ENCODE data around the gene CLDN9. TPM values are rescaled to one million over a fixed set of nuclear protein-coding genes. Genes with fewer than 3 reads are reported as not detected.
A peak's percentile ranks its signal among the peaks of the same experiment; 100 is the strongest.

Gene CLDN9
- total RNA-seq, 1 donor from 2014 or later: 0.39 TPM

DNA sequence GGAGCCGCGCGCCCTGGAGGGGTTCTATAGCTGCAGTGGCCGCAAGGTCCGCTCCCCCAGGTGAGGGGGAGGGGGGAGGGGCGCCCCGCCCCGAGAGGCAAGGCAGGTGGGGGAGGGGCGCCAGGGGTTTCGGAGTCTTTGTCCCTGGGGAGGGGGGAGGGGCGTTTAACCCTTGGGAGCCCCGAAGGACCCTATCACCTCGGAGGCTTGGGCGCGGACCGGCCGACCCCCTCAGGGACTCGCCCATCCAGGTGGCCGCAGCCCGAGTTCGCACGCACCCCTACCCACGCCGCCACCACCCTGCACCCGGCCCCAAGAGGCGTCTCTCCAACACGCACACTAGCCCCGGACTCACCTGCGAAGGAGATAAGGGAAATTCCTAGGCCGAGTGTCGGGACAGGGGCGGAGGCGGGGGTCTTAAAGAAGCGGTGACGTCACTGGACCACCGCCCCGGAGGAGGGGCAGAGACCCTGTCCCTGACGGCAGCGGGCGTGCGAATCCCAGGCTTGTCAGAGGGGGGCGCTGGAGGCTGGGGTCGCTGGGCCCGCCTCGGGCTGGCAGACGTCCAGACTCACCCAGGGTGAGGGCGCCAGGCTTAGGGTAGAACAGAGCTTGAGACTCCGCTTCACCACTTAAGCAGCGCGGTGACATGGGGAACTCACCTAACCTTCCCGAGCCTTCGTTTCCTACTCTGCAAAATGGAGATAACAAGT, 5.2 kb downstream of the CLDN9 start, which contains the start of gene CLDN6:
Gene CLDN6 (minus strand): TSS at position 390 of the 713 bp plus-strand sequence. CDS start 2,162 bp downstream, outside the sequence.
- H3K4me3 Mint-ChIP-seq (ENCODE audit: unreplicated experiment): peak within 1 kb of the TSS; percentile 90
- H3K36me3 Mint-ChIP-seq (ENCODE audit: unreplicated experiment): no peaks in the 10 kb centered on the region
- H3K4me1 Mint-ChIP-seq (ENCODE audit: low read depth, unreplicated experiment): peaks cover 9% of the 10 kb centered on the region
- peaks cover 2% of the 10 kb centered on the region for H3K9me3 Mint-ChIP-seq (ENCODE audit: unreplicated experiment)
- H3K27ac Mint-ChIP-seq (ENCODE audit: unreplicated experiment): peak within 1 kb of the TSS; percentile 78
- peaks cover 19% of the 10 kb centered on the region for H3K27me3 Mint-ChIP-seq (ENCODE audit: unreplicated experiment)
- TF ChIP-seq, protein P1, sequence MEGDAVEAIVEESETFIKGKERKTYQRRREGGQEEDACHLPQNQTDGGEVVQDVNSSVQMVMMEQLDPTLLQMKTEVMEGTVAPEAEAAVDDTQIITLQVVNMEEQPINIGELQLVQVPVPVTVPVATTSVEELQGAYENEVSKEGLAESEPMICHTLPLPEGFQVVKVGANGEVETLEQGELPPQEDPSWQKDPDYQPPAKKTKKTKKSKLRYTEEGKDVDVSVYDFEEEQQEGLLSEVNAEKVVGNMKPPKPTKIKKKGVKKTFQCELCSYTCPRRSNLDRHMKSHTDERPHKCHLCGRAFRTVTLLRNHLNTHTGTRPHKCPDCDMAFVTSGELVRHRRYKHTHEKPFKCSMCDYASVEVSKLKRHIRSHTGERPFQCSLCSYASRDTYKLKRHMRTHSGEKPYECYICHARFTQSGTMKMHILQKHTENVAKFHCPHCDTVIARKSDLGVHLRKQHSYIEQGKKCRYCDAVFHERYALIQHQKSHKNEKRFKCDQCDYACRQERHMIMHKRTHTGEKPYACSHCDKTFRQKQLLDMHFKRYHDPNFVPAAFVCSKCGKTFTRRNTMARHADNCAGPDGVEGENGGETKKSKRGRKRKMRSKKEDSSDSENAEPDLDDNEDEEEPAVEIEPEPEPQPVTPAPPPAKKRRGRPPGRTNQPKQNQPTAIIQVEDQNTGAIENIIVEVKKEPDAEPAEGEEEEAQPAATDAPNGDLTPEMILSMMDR (IDR thresholded peaks at IDR 0.05; ENCODE audit: partially characterized antibody, unreplicated experiment): peak; percentile 70
- peak; percentile 90 for DNase-seq

DNA sequence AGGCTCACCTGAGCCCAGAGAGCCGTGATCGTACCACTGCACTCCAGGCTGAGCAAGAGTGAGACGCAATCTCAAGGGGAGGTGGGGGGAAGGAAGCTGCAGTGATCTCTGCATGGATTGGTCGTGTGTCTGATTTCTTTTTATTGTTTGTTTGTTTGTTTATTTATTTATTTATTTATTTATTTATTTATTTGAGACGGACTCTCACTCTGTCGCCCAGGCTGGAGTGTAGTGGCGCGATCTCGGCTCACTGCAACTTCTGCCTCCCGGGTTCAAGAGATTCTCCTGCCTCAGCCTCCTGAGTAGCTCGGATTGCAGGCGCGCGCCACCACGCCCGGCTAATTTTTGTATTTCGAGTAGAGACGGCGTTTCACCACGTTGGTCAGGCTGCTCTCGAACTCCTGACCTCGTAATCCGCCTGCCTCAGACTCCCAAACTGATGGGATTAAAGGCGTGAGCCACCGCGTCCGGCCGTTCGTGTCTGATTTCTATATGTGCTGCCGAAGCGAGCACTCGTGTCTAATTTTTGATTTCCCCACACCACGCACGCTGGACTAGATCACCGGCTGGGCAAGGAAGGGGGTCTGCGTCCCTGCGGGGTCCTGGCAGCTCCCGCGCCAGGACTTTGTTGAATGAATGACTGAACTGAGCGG, 7.0 kb downstream of the CLDN9 start:
- H3K9me3 Mint-ChIP-seq (ENCODE audit: unreplicated experiment): peaks cover 2% of the 10 kb centered on the region

DNA sequence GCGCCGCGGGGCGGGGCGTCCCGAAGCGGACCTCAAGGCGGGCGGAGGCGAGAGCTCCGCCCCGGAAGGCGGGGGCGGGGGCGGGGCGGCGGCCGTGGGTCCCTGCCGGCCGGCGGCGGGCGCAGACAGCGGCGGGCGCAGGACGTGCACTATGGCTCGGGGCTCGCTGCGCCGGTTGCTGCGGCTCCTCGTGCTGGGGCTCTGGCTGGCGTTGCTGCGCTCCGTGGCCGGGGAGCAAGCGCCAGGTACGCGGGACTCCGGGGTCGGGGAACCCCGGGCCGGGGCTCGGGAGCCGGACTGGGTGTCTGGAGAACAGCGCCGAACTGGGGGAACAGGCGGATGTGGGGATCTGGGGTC, 7.5 kb downstream of the CLDN9 start, which contains the start of gene TNFRSF12A:
Gene TNFRSF12A (plus strand): TSS at position 122 of the 357 bp plus-strand sequence. CDS start 30 bp downstream, at position 152.
- Mint-ChIP-seq H3K9me3 (ENCODE audit: unreplicated experiment) (peaks cover 2% of the 10 kb centered on the region), H3K4me1 (ENCODE audit: low read depth, unreplicated experiment) (peaks cover 14% of the 10 kb centered on the region), H3K27me3 (ENCODE audit: unreplicated experiment) (peaks cover 14% of the 10 kb centered on the region), H3K27ac (ENCODE audit: unreplicated experiment) (peak within 1 kb of the TSS; percentile 75), H3K36me3 (ENCODE audit: unreplicated experiment) (no peaks in the 10 kb centered on the region), H3K4me3 (ENCODE audit: unreplicated experiment) (peak within 1 kb of the TSS; percentile 87)
- DNase-seq: peak; percentile 84
- TF ChIP-seq, protein P1 (IDR thresholded peaks at IDR 0.05; ENCODE audit: partially characterized antibody, unreplicated experiment): no peak

More for the DNA sequence above, 7.0 kb downstream of the CLDN9 start:
- Mint-ChIP-seq H3K27ac (ENCODE audit: unreplicated experiment) (peak overlapping the region; percentile 55), H3K36me3 (ENCODE audit: unreplicated experiment) (no peaks in the 10 kb centered on the region), H3K4me3 (ENCODE audit: unreplicated experiment) (peak overlapping the region; percentile 82), H3K4me1 (ENCODE audit: low read depth, unreplicated experiment) (peaks cover 14% of the 10 kb centered on the region), H3K27me3 (ENCODE audit: unreplicated experiment) (peaks cover 14% of the 10 kb centered on the region)
- TF ChIP-seq, protein P1 (IDR thresholded peaks at IDR 0.05; ENCODE audit: partially characterized antibody, unreplicated experiment): no peak
- DNase-seq: no peak

DNA sequence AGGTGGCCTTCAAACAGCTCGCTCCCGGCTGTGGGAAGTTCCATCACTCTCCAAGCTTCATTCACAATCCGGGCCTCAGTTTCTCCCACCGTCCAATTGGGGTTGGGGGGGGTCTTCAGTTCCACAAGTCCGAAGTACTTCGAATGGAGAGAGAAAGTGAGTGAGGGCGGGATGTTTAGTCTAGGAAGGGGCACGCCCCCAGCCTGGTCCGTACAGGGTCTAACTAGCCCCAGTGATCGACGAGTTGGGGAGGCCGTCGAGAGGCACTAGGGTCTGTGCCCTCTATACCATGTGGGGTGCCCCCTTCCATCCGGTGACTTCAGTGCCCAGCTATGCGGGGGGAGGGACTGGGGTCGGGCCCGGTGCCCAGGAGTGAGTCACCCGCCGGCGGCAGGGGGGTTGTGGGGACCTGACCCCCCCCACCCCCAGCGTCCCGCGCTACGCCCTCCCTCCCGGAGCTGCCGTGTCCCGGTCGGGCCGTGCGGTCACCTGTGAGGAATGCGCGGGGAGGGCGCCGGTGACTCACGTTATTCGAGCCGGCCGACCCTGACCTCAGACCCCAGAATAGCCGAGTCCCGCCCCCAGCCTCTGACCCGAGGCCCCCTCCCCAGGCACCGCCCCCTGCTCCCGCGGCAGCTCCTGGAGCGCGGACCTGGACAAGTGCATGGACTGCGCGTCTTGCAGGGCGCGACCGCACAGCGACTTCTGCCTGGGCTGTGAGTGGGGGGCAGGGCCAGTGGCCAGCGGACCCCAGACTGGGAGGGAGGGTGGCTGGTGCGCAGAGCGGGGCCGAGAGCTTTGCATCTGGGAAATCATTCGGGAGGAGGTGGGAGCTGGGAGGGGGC, 8.1 kb downstream of the CLDN9 start:
- Mint-ChIP-seq H3K9me3 (ENCODE audit: unreplicated experiment) (peaks cover 2% of the 10 kb centered on the region), H3K4me1 (ENCODE audit: low read depth, unreplicated experiment) (peaks cover 14% of the 10 kb centered on the region), H3K36me3 (ENCODE audit: unreplicated experiment) (no peaks in the 10 kb centered on the region), H3K4me3 (ENCODE audit: unreplicated experiment) (peak overlapping the region; percentile 87), H3K27me3 (ENCODE audit: unreplicated experiment) (peaks cover 14% of the 10 kb centered on the region), H3K27ac (ENCODE audit: unreplicated experiment) (peak overlapping the region; percentile 75)
- TF ChIP-seq, protein P1 (IDR thresholded peaks at IDR 0.05; ENCODE audit: partially characterized antibody, unreplicated experiment): no peak
- DNase-seq: peak; percentile 31

Measured in glutamatergic neuron (in vitro differentiated cells).